ENCODE results near the gene APOO.

The APOO gene

GRCh38 chrX:23803931-23804381, 103.8 kb downstream of the APOO start:
- no peaks in the 10 kb centered on the region for H3K36me3 ChIP-seq (ENCODE audit: control insufficient read depth, insufficient read depth, low read length)
- no peak for DNase-seq (ENCODE audit: extremely low read depth, insufficient read length)
- H3K4me3 ChIP-seq (replicated peaks; ENCODE audit: low read depth, low read length): no peak overlapping the region
- TF ChIP-seq CTCF (IDR thresholded peaks at IDR 0.05; ENCODE audit: insufficient read depth, low read length, poor library complexity, severe bottlenecking): no peak
- no peaks in the 10 kb centered on the region for H3K27me3 ChIP-seq (replicated peaks; ENCODE audit: control insufficient read depth, insufficient read depth, low read length)

- DNase-seq (ENCODE audit: extremely low read depth, insufficient read length): no peak
- no peak for TF ChIP-seq CTCF (IDR thresholded peaks at IDR 0.05; ENCODE audit: insufficient read depth, low read length, poor library complexity, severe bottlenecking)
- no peak overlapping the region for H3K4me3 ChIP-seq (replicated peaks; ENCODE audit: low read depth, low read length)
- H3K27me3 ChIP-seq (replicated peaks; ENCODE audit: control insufficient read depth, insufficient read depth, low read length): no peaks in the 10 kb centered on the region
- no peaks in the 10 kb centered on the region for H3K36me3 ChIP-seq (ENCODE audit: control insufficient read depth, insufficient read depth, low read length)
Observed at GRCh38 chrX:23802431-23802830, 105.3 kb downstream of the APOO start.

GRCh38 chrX:23799469-23800065, 108.2 kb downstream of the APOO start:
- H3K27me3 ChIP-seq (replicated peaks; ENCODE audit: control insufficient read depth, insufficient read depth, low read length): no peaks in the 10 kb centered on the region
- no peaks in the 10 kb centered on the region for H3K36me3 ChIP-seq (ENCODE audit: control insufficient read depth, insufficient read depth, low read length)
- H3K4me3 ChIP-seq (replicated peaks; ENCODE audit: low read depth, low read length): no peak overlapping the region
- DNase-seq (ENCODE audit: extremely low read depth, insufficient read length): no peak
- TF ChIP-seq CTCF (IDR thresholded peaks at IDR 0.05; ENCODE audit: insufficient read depth, low read length, poor library complexity, severe bottlenecking): no peak

- no peaks in the 10 kb centered on the region for H3K36me3 ChIP-seq (ENCODE audit: control insufficient read depth, insufficient read depth, low read length)
- no peak overlapping the region for H3K4me3 ChIP-seq (replicated peaks; ENCODE audit: low read depth, low read length)
- TF ChIP-seq CTCF (IDR thresholded peaks at IDR 0.05; ENCODE audit: insufficient read depth, low read length, poor library complexity, severe bottlenecking): no peak
- no peak for DNase-seq (ENCODE audit: extremely low read depth, insufficient read length)
- no peaks in the 10 kb centered on the region for H3K27me3 ChIP-seq (replicated peaks; ENCODE audit: control insufficient read depth, insufficient read depth, low read length)
Observed at GRCh38 chrX:23797371-23798128, 110.2 kb downstream of the APOO start.

- no peak overlapping the region for H3K4me3 ChIP-seq (replicated peaks; ENCODE audit: low read depth, low read length)
- DNase-seq (ENCODE audit: extremely low read depth, insufficient read length): no peak
- H3K36me3 ChIP-seq (ENCODE audit: control insufficient read depth, insufficient read depth, low read length): no peaks in the 10 kb centered on the region
- no peaks in the 10 kb centered on the region for H3K27me3 ChIP-seq (replicated peaks; ENCODE audit: control insufficient read depth, insufficient read depth, low read length)
- no peak for TF ChIP-seq CTCF (IDR thresholded peaks at IDR 0.05; ENCODE audit: insufficient read depth, low read length, poor library complexity, severe bottlenecking)
Observed at GRCh38 chrX:23795221-23795620, 112.5 kb downstream of the APOO start.
